ENCODE data around the gene FAIM2. TPM values are rescaled to one million over a fixed set of nuclear protein-coding genes. Genes with fewer than 3 reads are reported as not detected.

Gene FAIM2
- total RNA-seq, 1 donor from 2014 or later, result 107 TPM

GRCh38 chr12:49821373-49822287 is 82.1 kb downstream of the FAIM2 start:
- intact Hi-C loops (cut with DNase I), result no loop called here
- no peak for DNase-seq (ENCODE audit: low spot score)
- no peak for ATAC-seq

GRCh38 chr12:49819786-49820185 is 83.9 kb downstream of the FAIM2 start:
- no peak for DNase-seq (ENCODE audit: low spot score)
- intact Hi-C loops (cut with DNase I), result no loop called here
- ATAC-seq, result no peak

DNA sequence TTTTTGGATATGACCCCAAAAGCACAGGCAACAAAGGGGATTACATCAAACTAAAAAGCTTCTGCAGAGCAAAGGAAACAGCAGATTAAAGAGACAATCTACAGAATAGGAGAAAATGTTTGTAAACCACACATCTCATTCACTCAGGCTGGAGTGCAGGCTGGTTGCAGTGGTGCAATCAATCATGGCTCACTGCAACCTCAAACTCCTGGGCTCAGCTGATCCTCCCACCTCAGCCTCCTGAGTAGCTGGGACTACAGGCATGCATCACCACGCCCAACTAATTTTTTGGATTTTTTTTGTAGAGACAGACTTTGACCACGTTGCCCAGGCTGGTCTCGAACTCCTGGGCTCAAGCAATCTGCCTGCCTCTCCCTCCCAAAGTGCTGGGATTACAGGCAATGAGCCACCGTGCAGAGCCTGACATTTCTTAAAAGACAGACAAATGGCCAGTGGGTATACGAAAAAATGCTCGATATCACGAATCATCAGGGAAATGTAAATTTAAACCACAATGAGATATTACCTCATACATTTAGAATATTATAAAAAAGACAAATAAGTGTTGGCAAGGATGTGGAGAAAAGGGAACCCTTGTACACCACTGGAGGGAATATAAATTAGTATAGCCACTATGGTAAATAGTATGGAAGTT is 85.3 kb downstream of the FAIM2 start:
- DNase-seq (ENCODE audit: low spot score) (no peak), ATAC-seq (no peak)
- intact Hi-C loops (cut with DNase I), result no loop called here

Other genes starting within 250 kb of the FAIM2 start
- gene FMNL3, start 196.5 kb downstream of the FAIM2 start, total RNA-seq, result 64.8 TPM
- gene TMBIM6, start 162.3 kb downstream of the FAIM2 start, total RNA-seq, result 396 TPM
- gene NCKAP5L, start 75.5 kb downstream of the FAIM2 start, total RNA-seq, result 38.2 TPM
- 3.9 TPM for gene BCDIN3D, start 60.8 kb downstream of the FAIM2 start, total RNA-seq
- gene AQP2, start 46.8 kb upstream of the FAIM2 start, total RNA-seq, result not detected
- 0.71 TPM for gene AQP5, start 58.0 kb upstream of the FAIM2 start, total RNA-seq
- 0.27 TPM for gene AQP6, start 69.0 kb upstream of the FAIM2 start, total RNA-seq
- 15.0 TPM for gene RACGAP1, start 121.6 kb upstream of the FAIM2 start, total RNA-seq
- gene ASIC1, start 153.7 kb upstream of the FAIM2 start, total RNA-seq, result 5.5 TPM
- gene SMARCD1, start 181.4 kb upstream of the FAIM2 start, total RNA-seq, result 35.2 TPM
- 32.2 TPM for gene GPD1, start 200.1 kb upstream of the FAIM2 start, total RNA-seq
- gene COX14, start 208.3 kb upstream of the FAIM2 start, total RNA-seq, result 45.8 TPM